Neural progenitor cell (in vitro differentiated cells): ENCODE data around the gene NUP85. TPM values are rescaled to one million over a fixed set of nuclear protein-coding genes. Genes with fewer than 3 reads are reported as not detected.

Source experiments
- DNase-seq: peaks from one replicate; pipeline ENCODE4 v3.0.0-alpha.2; 2016; ENCODE audit warnings: low spot score
- H2AFZ ChIP-seq: fragments of 200-600 bp; sonication (generic); replicated peaks from 2 replicates; pipeline ENCODE4 v1.6.1; 2016; ENCODE audit warnings: antibody characterized with exemption
- H3F3A ChIP-seq: fragments of 200-600 bp; sonication (generic); 2 replicates; pipeline ENCODE4 v1.6.1; 2016; ENCODE audit warnings: antibody characterized with exemption, low read depth
- H3K27ac ChIP-seq: fragments of 200-600 bp; sonication (generic); 2 replicates; pipeline ENCODE4 v1.5.1; 2016; ENCODE audit warnings: mild to moderate bottlenecking
- H3K27me3 ChIP-seq: fragments of 200-600 bp; sonication (generic); 2 replicates; pipeline ENCODE4 v1.6.1; 2016; ENCODE audit warnings: mild to moderate bottlenecking, moderate library complexity
- H3K36me3 ChIP-seq: fragments of 200-600 bp; sonication (generic); 2 replicates; pipeline ENCODE4 v1.5.1; 2016
- H3K4me1 ChIP-seq: fragments of 200-600 bp; sonication (generic); 2 replicates; pipeline ENCODE4 v1.6.1; 2016; ENCODE audit warnings: mixed run types
- H3K4me2 ChIP-seq: fragments of 200-600 bp; sonication (generic); 2 replicates; pipeline ENCODE4 v1.6.1; 2016
- H3K4me3 ChIP-seq: fragments of 200-600 bp; sonication (generic); 2 replicates; pipeline ENCODE4 v1.5.1; 2016
- H3K79me2 ChIP-seq: fragments of 200-600 bp; sonication (generic); 2 replicates; pipeline ENCODE4 v1.6.1; 2016; ENCODE audit warnings: low read depth
- H3K9ac ChIP-seq: fragments of 200-600 bp; sonication (generic); 2 replicates; pipeline ENCODE4 v1.6.1; 2016
- H3K9me3 ChIP-seq: fragments of 200-600 bp; sonication (generic); 2 replicates; pipeline ENCODE4 v1.5.1; 2016; ENCODE audit warnings: low read depth
- H4K20me1 ChIP-seq: fragments of 200-600 bp; sonication (generic); 2 replicates; pipeline ENCODE4 v1.6.1; 2016; ENCODE audit warnings: low read depth
- H3K27ac Mint-ChIP-seq: 3 replicates; pipeline ENCODE4 v1.8.0; 2021; ENCODE audit warnings: mixed read lengths
- H3K27me3 Mint-ChIP-seq: 2 replicates; pipeline ENCODE4 v1.8.0; 2022; ENCODE audit warnings: low read depth, mild to moderate bottlenecking, inconsistent platforms, moderate library complexity, mixed read lengths; ENCODE audit not compliant: insufficient read depth
- H3K36me3 Mint-ChIP-seq: 3 replicates; pipeline ENCODE4 v1.8.0; 2021; ENCODE audit warnings: mixed read lengths
- H3K4me1 Mint-ChIP-seq: 3 replicates; pipeline ENCODE4 v1.8.0; 2021; ENCODE audit warnings: mixed read lengths
- H3K4me3 Mint-ChIP-seq: 3 replicates; pipeline ENCODE4 v1.8.0; 2021; ENCODE audit warnings: mild to moderate bottlenecking, moderate library complexity, mixed read lengths
- H3K9me3 Mint-ChIP-seq: 3 replicates; pipeline ENCODE4 v1.8.0; 2020; ENCODE audit warnings: mixed read lengths
- CTCF ChIP-seq: fragments of 200-600 bp; sonication (generic); IDR thresholded peaks from 2 replicates; pipeline ENCODE4 v1.5.1; 2017; ENCODE audit warnings: antibody characterized with exemption, mild to moderate bottlenecking
- EZH2 ChIP-seq: fragments of 200-600 bp; sonication (generic); IDR thresholded peaks from 2 replicates; pipeline ENCODE4 v1.6.1; 2017; ENCODE audit warnings: antibody characterized with exemption, mild to moderate bottlenecking, moderate library complexity
- EZH2phosphoT487 ChIP-seq: fragments of 200-600 bp; sonication (generic); IDR thresholded peaks from 2 replicates; pipeline ENCODE4 v1.6.1; 2017; ENCODE audit warnings: antibody characterized with exemption
- total RNA-seq: library from RNA; depleted of rRNA; stranded (reverse); fragments of >200 nt; gene quantifications from 2 replicates; pipeline ENCODE4 v1.2.3, GENCODE V29; 2015; ENCODE audit warnings: low replicate concordance

Gene NUP85
- total RNA-seq, 1 donor from 2014 or later, result 88.6 TPM

- Mint-ChIP-seq H3K36me3 (peaks cover 9% of the 10 kb centered on the region), H3K4me3 (peak within 1 kb of the TSS; percentile 91), H3K9me3 (no peaks in the 10 kb centered on the region), H3K27ac (peak within 1 kb of the TSS; percentile 98), H3K27me3 (no peaks in the 10 kb centered on the region), H3K4me1 (peaks cover 20% of the 10 kb centered on the region)
- Histone ChIP-seq H2AFZ (peak within 1 kb of the TSS; percentile 77), H3K27me3 (no peaks in the 10 kb centered on the region), H3K36me3 (peaks cover 11% of the 10 kb centered on the region), H3K4me1 (peaks cover 10% of the 10 kb centered on the region), H3K4me3 (peak within 1 kb of the TSS; percentile 85), H4K20me1 (peaks cover 44% of the 10 kb centered on the region), H3K9me3 (no peaks in the 10 kb centered on the region), H3K4me2 (peak within 1 kb of the TSS; percentile 99), H3K79me2 (peaks cover 55% of the 10 kb centered on the region), H3F3A (peaks cover 33% of the 10 kb centered on the region), H3K27ac (peak within 1 kb of the TSS; percentile 100), H3K9ac (peak within 1 kb of the TSS; percentile 97)
- DNase-seq, result peak; percentile 99
- TF ChIP-seq EZH2 (no peak), CTCF (no peak), EZH2phosphoT487 (no peak)
These were observed 22.7 kb upstream of the NUP85 start, which contains the start of gene SUMO2 for GRCh38 chr17:75182569-75183436. Gene SUMO2, minus strand, starts transcription at chr17:75182959. Its CDS starts 125 bp downstream, at chr17:75182834.

- Histone ChIP-seq H3K27ac (no peak overlapping the region), H3K9me3 (no peaks in the 10 kb centered on the region), H3K4me3 (no peak overlapping the region), H3K79me2 (peaks cover 41% of the 10 kb centered on the region), H3K4me1 (peaks cover 10% of the 10 kb centered on the region), H3K36me3 (peaks cover 6% of the 10 kb centered on the region), H3K27me3 (no peaks in the 10 kb centered on the region), H2AFZ (no peak overlapping the region), H3K4me2 (no peak overlapping the region), H4K20me1 (peaks cover 31% of the 10 kb centered on the region), H3K9ac (no peak overlapping the region), H3F3A (peaks cover 35% of the 10 kb centered on the region)
- TF ChIP-seq EZH2phosphoT487 (no peak), EZH2 (no peak), CTCF (no peak)
- peak overlapping the region; percentile 87 for H3K4me3 Mint-ChIP-seq
- no peaks in the 10 kb centered on the region for H3K27me3 Mint-ChIP-seq
- peak overlapping the region; percentile 98 for H3K27ac Mint-ChIP-seq
- peaks cover 5% of the 10 kb centered on the region for H3K36me3 Mint-ChIP-seq
- no peak for DNase-seq
- no peaks in the 10 kb centered on the region for H3K9me3 Mint-ChIP-seq
- peaks cover 20% of the 10 kb centered on the region for H3K4me1 Mint-ChIP-seq
These were observed 21.2 kb upstream of the NUP85 start for GRCh38 chr17:75183999-75184884.

- H3K36me3 ChIP-seq, result no peaks in the 10 kb centered on the region
- no peaks in the 10 kb centered on the region for H3K9me3 ChIP-seq
- TF ChIP-seq EZH2phosphoT487, result no peak
- TF ChIP-seq CTCF, result no peak
- no peak for TF ChIP-seq EZH2
- no peaks in the 10 kb centered on the region for H4K20me1 ChIP-seq
- no peak overlapping the region for H2AFZ ChIP-seq
- H3K27me3 Mint-ChIP-seq, result peaks cover 2% of the 10 kb centered on the region
- no peak overlapping the region for H3K27ac Mint-ChIP-seq
- H3K27me3 ChIP-seq, result no peaks in the 10 kb centered on the region
- H3K36me3 Mint-ChIP-seq, result peaks cover 5% of the 10 kb centered on the region
- no peak overlapping the region for H3K27ac ChIP-seq
- no peak overlapping the region for H3K4me3 ChIP-seq
- H3K9ac ChIP-seq, result no peak overlapping the region
- H3K4me1 Mint-ChIP-seq, result peaks cover 7% of the 10 kb centered on the region
- no peaks in the 10 kb centered on the region for H3K9me3 Mint-ChIP-seq
- H3K4me3 Mint-ChIP-seq, result no peak overlapping the region
- DNase-seq, result no peak
- no peak overlapping the region for H3K4me2 ChIP-seq
- H3K79me2 ChIP-seq, result peaks cover 3% of the 10 kb centered on the region
- H3K4me1 ChIP-seq, result no peaks in the 10 kb centered on the region
- peaks cover 9% of the 10 kb centered on the region for H3F3A ChIP-seq
These were observed 16.9 kb upstream of the NUP85 start for GRCh38 chr17:75188614-75189013.
